ENCODE results near the gene ZNF669.

The ZNF669 gene

DNA sequence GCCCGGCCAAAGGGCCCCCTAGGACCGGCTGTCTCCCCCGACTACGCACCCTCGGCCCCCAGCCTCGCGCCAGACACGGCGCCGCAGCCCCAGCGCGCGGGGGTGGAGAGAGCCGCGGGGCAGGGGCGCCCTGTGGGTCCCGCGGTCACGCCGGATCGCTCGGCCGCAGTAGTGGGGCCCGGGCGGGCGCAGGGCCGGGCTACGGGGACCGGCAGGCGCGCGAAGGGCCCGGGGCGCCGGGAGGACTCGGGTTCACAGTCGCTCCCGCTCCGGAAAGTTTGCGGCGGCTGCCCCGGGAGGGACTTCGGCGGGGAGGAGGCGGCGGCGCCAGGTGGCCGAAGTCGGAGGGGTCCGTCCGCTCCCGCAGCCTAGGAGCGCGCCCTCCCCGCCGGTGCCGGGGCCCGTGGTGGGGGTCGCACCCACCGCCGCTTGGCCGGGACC is 7.1 kb upstream of the ZNF669 start:
- DNase-seq (ENCODE audit: low read depth) = no peak

GRCh38 chr1:247110627-247111258 is 6.6 kb upstream of the ZNF669 start:
- no peak for DNase-seq (ENCODE audit: low read depth)

- no peak for DNase-seq (ENCODE audit: low read depth)
Observed at GRCh38 chr1:247107694-247108093, 3.5 kb upstream of the ZNF669 start.

GRCh38 chr1:247105966-247106365 is 1.8 kb upstream of the ZNF669 start:
- no peak for DNase-seq (ENCODE audit: low read depth)

GRCh38 chr1:247104965-247105364 is 809 bp upstream of the ZNF669 start:
- no peak for DNase-seq (ENCODE audit: low read depth)

DNA sequence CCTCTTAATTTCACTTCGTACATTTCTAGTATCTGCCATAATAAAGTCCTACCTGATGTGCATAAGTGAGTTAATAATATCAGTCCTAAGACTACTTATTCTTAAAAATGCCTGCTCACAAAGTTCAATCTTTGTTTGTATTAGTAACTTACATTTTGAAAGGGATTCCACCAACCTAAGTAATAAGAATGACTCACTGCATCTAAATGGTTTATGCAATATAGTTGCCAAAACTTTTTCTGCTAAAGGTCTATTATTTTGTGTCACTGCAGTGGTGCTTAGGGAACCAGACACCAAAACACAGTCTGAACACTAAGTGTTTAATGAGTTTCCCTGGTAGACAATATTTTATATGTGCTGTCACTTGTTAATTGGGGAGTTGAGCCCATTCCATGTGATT is 1.8 kb downstream of the ZNF669 start:
- DNase-seq (ENCODE audit: low read depth) = no peak

DNA sequence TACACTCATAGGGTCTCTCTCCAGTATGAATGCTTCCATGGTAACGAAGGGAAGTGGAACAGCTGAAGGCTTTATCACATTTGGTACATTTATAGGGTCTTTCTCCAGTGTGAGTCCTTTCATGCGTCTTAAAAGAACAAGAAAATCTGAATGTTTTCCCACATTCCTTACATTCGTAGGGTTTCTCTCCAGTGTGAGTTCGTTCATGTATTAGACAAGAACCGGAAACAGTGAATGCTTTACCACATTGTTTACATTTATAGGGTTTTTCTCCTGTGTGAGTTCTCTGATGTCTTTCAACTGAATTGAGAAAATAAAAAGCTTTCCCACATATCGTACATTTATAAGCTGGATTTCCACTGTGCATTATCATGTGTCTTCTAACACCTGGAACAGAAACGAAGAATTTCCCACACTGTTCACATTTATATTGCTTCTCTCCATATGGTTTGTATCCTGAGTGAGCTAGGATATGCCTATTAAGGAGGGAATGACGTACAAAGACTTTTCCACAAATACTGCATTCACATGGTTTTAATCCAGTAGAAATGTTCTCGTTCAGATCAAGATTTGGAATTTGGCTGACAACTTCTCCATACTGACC is 3.4 kb downstream of the ZNF669 start:
- no peak for DNase-seq (ENCODE audit: low read depth)

GRCh38 chr1:247096958-247097357 is 7.2 kb downstream of the ZNF669 start:
- no peak for DNase-seq (ENCODE audit: low read depth)

- no peak for DNase-seq (ENCODE audit: low read depth)
Observed at GRCh38 chr1:247096544-247096943, 7.6 kb downstream of the ZNF669 start.

GRCh38 chr1:247096112-247096511 is 8.0 kb downstream of the ZNF669 start:
- DNase-seq (ENCODE audit: low read depth) = no peak

GRCh38 chr1:247090455-247090854 is 13.7 kb downstream of the ZNF669 start:
- no peak for DNase-seq (ENCODE audit: low read depth)

- DNase-seq (ENCODE audit: low read depth) = no peak
Observed at GRCh38 chr1:247089616-247090375, 14.4 kb downstream of the ZNF669 start.

GRCh38 chr1:247088967-247089366 is 15.2 kb downstream of the ZNF669 start:
- DNase-seq (ENCODE audit: low read depth) = no peak

DNA sequence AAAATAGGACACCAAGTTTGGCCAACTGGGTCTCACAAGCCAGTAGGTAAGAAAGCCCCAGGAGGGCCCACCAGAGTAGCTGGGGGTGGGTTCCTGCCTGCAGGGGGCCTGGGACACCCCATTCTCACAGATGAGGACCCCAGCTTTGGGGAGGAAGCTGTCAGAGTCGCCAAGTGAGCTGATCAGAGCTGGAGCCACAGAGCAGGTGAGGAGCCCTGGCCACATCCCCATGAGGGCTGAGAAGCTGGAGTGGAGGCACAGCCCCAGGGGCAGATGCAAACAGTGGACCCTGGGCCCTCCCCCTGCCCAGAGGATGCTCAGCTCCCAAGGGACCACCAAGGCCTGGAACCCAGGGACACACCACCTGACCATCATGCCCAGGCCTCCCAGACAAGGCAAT is 16.9 kb downstream of the ZNF669 start:
- DNase-seq (ENCODE audit: low read depth) = no peak

DNA sequence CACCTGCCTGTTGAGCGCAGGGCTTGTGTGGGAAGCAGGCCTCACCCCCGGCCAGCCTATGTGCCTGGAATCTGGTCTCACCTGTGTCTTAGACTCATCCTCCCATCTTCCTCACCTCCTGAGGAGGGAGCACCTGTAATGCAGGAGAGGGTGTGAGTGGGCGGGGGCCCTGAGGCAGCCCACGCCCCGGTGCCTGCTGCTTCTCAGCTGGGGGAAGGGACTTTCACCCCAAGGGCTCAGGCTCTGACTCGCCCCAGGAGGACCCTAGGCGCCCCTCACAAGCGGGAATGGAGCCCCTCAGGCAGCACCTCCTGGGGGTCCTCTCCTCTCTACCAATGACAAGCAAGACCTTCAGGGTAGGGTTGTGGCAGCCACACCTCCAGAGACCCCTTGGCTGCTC is 18.8 kb downstream of the ZNF669 start:
- no peak for DNase-seq (ENCODE audit: low read depth)

DNA sequence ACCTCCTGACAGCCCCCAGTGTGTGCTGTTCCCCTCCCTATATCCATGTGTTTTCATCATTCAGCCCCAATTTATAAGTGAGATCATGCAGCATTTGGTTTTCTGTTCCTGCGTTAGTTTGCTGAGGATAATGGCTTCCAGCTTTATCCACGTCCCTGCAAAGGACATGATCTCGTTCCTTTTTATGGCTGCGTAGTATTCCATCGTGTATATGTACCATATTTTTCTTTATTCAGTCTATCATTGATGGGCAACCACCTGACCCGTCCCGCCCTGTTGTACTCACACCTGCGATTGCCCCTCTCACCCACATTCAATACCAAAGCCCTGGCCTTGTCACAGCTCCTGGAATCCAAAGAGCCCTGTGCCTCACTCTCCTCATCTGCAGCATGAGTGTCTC is 19.4 kb downstream of the ZNF669 start:
- no peak for DNase-seq (ENCODE audit: low read depth)

- DNase-seq (ENCODE audit: low read depth) = no peak
Observed at GRCh38 chr1:247079141-247079874, 24.8 kb downstream of the ZNF669 start.

- DNase-seq (ENCODE audit: low read depth) = peak; percentile 79
Observed at GRCh38 chr1:247078258-247079140, 25.7 kb downstream of the ZNF669 start, which contains the start of gene ZNF670. Gene ZNF670, minus strand, starts transcription at chr1:247078811. Its CDS starts 215 bp downstream, at chr1:247078596.

- DNase-seq (ENCODE audit: low read depth) = no peak
Observed at GRCh38 chr1:247077876-247078257, 26.3 kb downstream of the ZNF669 start.

- no peak for DNase-seq (ENCODE audit: low read depth)
Observed at GRCh38 chr1:247077213-247077612, 26.9 kb downstream of the ZNF669 start.

DNA sequence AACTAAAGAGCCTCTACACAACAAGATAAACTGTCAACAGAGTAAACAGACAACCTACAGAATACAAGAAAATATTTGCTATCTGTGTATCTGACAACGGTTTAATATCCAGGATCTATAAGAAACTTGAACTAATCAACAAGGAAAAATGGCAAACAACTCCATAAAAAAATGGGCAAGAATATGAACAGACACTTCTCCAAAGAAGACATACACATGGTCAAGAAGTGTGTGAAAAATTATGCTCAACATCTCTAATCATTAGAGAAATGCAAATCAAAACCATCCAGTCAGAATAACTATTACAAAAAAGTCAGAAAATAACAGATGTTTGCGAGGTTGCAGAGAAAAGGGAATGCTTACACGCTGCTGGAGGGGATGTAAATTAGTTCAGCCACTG is 33.5 kb downstream of the ZNF669 start:
- no peak for DNase-seq (ENCODE audit: low read depth)

GRCh38 chr1:247064304-247064703 is 39.9 kb downstream of the ZNF669 start:
- no peak for DNase-seq (ENCODE audit: low read depth)
